ENCODE measurements around the gene SLC8A1.

The SLC8A1 gene

GRCh38 chr2:40150266-40150665, 301.6 kb downstream of the SLC8A1 start:
- DNase-seq (ENCODE audit: low read depth) = no peak

DNA sequence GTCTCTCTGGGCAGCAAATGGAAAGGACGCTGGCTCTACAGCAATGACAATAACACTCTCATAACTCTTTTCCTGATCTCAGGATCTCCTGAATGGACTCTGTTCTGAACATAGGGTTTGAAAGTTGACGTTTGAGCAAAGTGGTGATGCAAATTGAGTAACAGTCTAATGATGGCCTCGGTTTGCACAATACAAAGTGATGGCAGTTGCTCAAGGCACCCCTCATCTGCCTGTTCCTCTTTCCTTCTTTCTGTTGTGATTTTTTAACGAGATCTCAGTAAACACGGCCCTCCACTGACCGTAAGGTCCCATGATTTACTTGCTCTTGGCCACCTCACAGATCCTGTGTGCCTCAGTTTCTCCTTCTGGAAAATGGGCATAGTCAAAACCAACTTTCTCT, 303.6 kb downstream of the SLC8A1 start:
- no peak for DNase-seq (ENCODE audit: low read depth)

DNA sequence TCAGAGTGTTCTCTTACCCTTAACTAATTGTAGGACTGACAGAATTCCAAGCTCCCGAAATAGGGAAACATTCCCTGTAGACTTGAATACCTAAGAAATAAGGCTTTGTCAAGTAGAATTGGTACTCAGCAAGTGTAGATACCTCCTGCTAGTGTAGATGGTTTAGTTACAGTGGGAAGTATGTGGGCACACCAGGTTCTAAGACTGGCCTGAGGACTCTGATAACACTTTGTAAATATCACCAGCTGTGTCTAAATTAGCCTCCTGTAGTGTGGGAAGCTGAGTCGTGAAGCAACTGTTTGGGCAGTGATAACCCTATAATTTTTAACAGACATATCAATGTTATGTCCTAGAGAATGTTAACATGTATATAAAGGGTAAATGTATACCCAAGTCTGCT, 304.5 kb downstream of the SLC8A1 start:
- DNase-seq (ENCODE audit: low read depth) = no peak

- no peak for DNase-seq (ENCODE audit: low read depth)
Observed at GRCh38 chr2:40144022-40144421, 307.9 kb downstream of the SLC8A1 start.

DNA sequence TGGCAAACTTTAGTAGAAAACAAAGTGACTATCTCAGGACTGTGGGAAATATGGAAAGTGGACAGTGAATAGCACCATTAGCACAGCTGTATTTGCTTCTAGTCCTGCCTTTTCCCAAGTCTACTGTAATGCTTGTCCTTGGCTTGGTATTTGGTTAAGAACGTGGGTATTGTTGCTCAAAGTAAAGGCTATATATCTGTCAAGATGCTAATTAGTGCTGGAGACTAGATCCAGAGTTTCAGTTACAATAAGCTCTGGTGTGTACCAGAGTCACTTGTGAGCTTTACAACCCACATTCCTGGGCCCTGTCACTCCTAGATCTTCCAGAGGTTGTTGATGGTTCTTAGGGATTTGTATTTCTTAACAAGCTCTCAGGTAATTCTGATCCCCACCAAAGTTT, 313.6 kb downstream of the SLC8A1 start:
- DNase-seq (ENCODE audit: low read depth) = no peak

DNA sequence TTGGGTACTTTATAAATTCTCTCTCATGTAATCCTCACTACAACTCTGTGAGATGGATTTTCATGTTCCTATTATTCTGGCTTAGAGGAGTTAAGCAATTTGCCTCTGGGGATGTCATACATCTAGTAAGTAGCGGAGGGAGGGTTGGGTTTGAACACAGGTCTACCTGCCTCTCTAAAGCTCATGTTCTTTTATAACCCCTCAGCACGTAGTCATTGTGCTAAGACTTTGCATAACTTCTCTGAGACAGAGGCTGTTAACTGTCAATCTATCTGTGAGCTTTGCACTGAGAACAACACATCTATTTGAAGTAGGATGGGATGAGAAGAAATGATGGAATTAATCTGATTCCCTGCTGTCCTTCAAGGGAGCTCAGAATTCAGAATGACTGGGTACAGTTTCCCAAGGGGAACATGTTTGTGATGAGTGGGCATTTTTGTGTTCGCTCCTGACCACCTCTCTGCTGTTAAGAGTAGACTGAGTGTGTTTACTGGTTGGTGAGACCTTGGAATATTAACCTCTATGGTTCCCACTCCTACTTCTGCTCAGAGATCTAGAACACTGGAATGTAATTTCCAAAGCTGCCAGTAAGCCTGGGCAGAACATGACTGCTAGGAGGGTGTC, 320.7 kb downstream of the SLC8A1 start:
- no peak for DNase-seq (ENCODE audit: low read depth)

GRCh38 chr2:40130251-40130994, 321.5 kb downstream of the SLC8A1 start:
- no peak for DNase-seq (ENCODE audit: low read depth)

DNA sequence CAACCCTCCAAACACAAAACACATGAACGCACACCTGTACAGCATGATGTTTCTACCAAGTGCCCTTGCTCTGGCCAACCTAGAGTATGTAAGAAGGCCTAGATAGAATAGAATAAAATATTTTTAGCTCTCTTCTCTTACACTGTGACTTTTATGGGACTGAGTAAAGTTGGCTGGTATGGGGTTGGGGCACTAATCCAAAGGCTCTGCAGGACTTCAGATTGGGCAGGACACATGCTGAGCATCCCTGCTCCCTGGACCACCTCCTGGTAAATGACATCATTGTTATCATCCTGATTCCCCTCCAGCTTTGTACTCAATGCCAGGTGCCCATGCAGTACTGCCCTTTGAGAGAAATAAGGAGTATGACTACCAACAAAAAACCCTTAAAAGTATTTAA, 322.2 kb downstream of the SLC8A1 start:
- no peak for DNase-seq (ENCODE audit: low read depth)

GRCh38 chr2:40128796-40129195, 323.1 kb downstream of the SLC8A1 start:
- no peak for DNase-seq (ENCODE audit: low read depth)

DNA sequence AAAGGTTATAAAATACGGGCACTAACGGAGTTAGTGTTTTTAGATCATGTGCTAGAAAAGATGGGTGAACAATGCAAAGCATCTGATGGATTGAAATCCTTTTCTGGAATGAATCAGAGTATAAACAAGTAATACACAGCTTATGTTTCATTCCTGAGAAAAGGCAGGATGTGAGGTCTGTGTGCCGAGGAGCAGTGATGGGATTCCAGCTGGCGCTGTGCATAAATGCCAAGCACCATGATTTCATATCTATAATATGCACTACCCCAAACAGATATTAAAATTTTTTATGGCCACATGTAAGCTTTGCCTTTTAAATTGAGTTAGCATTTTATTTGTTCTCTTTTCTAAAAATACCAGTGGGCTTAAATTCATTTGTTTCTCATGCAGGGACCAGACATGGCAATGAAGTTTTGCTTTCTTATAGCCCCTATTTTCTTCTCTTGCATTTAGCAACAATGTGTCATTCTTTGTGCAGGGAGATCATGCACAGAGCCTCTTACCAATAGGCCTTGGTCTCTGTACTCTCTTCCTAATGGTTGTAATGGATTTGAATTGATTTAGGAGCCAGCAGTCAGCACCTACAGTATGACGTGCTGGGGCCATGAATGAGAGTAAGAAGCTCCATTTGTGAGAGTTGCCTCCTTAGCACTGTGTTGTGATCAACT, 323.9 kb downstream of the SLC8A1 start:
- no peak for DNase-seq (ENCODE audit: low read depth)

- DNase-seq (ENCODE audit: low read depth) = no peak
Observed at GRCh38 chr2:40127146-40127545, 324.7 kb downstream of the SLC8A1 start.

GRCh38 chr2:40126006-40126405, 325.9 kb downstream of the SLC8A1 start:
- DNase-seq (ENCODE audit: low read depth) = no peak

DNA sequence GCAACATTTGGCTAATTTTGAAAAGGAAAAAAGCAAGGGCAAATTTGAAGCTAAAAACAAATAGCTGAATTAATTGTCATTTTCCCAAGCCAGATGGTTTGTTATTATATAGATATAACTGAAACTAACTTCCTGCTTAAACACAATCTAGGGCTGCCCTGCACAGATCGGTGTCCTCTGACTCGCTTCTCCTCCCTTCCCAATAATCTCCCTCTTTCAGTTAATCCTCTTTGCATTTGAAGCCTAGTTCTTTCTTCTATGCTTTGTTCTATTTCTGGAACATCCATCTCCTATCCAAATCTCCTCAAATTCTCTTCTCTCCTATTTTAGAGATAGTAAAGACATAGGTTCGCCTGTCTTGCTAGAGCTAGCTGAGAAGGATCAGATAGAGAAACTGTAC, 328.1 kb downstream of the SLC8A1 start:
- DNase-seq (ENCODE audit: low read depth) = no peak

DNA sequence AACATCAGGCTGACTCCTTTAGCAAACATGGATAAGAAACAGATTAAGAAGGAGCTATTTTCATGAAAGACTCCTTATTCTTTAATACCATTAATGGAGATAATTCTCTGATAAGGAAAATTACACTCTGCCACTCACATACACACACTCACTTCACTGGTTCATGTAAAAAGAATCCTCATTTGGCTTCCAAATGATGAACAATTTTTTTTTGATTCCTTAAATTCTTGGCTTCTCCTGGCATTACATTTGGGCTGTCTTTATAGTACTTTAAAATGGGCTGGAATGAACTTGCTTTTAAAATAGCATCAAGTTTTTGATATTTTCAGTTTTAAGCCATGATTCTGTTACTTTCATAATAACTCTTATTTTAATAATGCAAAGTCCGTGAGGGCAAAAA, 328.6 kb downstream of the SLC8A1 start:
- no peak for DNase-seq (ENCODE audit: low read depth)

DNA sequence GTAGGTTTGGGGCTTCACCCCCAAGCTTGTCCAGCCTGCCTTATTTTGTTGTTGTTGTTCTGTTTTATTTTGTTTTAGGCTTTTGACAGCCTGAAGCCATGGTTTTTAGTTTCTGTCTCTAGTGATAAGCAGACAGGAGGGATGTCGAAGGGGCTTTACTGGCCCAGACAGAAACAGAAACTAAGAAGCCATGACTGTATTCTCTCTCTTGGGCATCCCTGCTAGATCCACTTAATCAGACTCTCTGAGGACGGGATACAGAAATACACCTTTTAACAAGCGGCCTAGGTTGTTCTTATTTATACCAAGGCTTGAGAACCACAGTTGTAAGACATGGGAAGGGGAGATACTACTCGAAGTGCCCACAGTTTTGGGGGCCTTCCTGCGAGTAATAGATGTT, 330.9 kb downstream of the SLC8A1 start:
- no peak for DNase-seq (ENCODE audit: low read depth)

- no peak for DNase-seq (ENCODE audit: low read depth)
Observed at GRCh38 chr2:40120026-40120425, 331.9 kb downstream of the SLC8A1 start.

GRCh38 chr2:40118622-40119021, 333.3 kb downstream of the SLC8A1 start:
- DNase-seq (ENCODE audit: low read depth) = no peak

DNA sequence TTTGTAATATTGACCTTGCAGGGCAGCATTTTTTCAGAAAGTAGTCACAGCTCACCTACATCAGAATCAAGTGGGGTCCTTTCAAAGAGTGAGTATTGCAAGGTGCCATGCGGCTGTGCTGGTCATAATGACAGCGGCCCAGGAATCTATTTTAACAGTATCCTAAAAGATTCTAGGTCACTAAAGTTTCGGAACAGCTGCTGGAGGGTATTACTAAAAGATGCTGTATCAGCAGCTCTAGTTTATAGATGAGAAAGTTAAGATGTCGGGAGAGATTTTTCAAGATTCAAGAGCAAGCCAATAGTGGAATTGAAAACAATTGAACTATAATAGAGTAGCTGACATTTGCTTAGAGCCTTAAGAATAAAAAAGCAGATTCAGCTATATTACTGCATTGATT, 336.0 kb downstream of the SLC8A1 start:
- DNase-seq (ENCODE audit: low read depth) = no peak

DNA sequence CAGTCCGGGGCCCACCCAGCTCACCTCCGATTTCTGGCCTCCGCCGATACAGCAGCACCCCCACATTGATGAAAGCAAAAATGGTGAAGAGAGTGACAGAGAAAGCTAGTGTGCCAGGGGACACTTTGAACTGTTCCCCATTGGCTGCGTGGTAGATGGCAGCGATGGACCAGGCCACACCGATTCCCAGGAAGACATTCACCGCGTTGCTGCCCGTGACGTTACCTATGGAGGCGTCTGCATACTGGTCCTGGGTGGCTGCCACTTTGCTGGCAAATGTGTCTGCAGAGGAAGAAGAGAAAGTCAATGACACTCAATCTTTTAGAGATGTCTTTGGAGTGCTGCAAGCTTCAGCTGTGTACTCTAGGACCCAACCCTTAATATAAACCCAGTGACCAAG, 336.5 kb downstream of the SLC8A1 start:
- no peak for DNase-seq (ENCODE audit: low read depth)

- DNase-seq (ENCODE audit: low read depth) = no peak
Observed at GRCh38 chr2:40113997-40114396, 337.9 kb downstream of the SLC8A1 start.

DNA sequence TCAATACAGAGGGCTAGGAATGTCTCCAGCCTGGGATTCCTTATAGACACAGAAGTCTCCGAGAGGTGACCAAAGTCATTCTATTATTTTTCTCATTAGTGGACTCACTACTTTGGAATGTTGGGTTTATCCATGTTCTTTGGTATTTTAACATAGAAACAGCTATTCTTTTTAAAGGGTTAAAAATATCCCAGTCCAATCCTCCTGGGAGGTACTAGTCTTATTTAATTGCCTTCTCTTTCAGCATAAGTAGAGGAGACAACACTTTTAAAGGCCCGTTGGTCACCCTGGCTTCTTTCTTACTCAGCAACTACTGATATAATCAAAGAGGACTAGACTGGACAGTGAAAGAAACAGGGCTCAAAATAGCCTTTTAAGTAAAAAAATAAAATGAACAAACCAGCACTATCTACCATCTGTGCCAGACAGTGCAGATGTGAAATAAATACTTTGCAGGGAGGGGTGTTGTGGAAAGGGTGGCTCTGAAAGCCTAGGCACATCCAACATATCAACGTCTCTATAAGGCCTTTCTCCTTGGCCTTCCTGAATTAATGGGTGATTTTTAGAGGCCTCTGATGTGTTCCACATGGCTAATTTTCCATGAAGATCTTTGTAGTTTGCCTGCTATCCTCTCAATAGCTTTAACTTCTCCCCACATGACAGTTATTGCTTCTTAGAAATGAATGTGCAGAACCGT, 338.5 kb downstream of the SLC8A1 start:
- DNase-seq (ENCODE audit: low read depth) = no peak

DNA sequence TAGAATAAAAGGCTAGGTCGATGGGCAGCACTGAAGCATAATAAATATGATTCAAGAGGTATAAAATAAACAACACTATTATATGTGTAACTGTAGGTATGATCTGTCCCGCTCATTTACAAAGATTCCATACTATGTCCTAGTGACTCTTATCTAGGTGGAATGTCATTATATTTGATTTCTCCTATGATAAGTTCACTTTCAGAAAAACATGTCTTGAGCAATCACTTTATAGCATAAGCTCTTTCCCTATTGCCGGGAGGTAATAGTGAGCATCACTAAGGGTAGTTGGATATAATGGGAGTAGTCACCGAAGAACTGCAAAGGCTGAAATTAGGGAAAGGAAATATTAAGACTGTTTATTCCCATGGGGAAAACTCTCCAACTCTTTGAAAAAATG, 342.5 kb downstream of the SLC8A1 start:
- no peak for DNase-seq (ENCODE audit: low read depth)

- no peak for DNase-seq (ENCODE audit: low read depth)
Observed at GRCh38 chr2:40108851-40109250, 343.0 kb downstream of the SLC8A1 start.
